Activated T-cell treated with anti-CD3 and anti-CD28 coated beads, Interleukin-2, amount 50 U/mL, for 1 hour (primary cell): ENCODE results near the gene FRYL.
"Not testable (repeated sequence)": the region's sequence is repeated elsewhere in the genome, so short reads cannot be mapped to it uniquely, and the experiment has no call there.

ENCODE experiments used
- DNase-seq: peaks from one replicate; pipeline ENCODE4 v3.0.0-alpha.2; 2020

FRYL gene

GRCh38 chr4:48653217-48654014 is 126.7 kb downstream of the FRYL start:
- no peak for DNase-seq

GRCh38 chr4:48651914-48652313 is 128.2 kb downstream of the FRYL start:
- DNase-seq: no peak

GRCh38 chr4:48649505-48649904 is 130.6 kb downstream of the FRYL start:
- DNase-seq: no peak

GRCh38 chr4:48645225-48645794 is 134.8 kb downstream of the FRYL start:
- no peak for DNase-seq

DNA sequence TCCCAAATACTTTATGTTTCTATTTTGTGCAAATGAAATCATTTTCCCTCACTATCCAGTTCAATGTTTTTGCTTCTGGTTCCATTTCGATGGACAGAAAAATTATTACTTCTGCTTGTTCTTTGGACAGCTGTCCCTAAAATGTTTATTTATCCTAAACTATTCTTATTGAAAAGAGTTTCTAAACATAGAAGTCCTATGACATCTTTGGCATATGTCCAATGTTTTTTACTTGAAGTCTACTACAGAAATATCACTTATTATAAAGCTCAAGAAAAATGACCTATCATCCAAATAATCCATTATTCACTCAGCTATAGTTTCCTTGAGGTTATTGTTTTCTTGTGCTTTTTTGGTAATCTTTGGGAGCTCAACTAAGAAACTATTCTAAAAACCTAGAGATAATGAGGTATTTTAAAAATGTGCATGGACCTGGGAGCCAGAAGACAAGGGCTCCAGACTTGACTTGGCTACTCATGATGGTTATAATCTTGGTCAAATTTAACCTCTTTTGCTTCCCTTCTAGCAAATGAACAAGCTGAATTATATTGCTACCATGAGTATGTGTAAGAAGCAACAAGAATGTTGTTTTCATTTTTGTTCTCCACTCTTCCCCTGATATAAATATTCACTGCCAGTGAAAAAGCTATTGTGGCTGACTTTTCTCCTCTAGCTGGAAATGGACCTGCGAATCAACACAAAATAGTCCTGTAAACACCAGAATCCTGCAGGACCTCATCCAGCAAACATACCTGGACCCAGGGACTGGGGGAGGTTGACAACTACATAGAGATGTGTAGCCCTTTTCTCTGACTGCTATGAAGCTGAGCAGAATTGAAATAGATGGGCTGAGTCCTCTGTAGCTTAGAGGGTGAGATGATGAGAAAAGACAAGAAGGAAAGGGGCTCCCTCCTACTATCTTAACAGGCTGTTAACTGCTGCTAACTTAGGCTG is 137.4 kb downstream of the FRYL start:
- no peak for DNase-seq

GRCh38 chr4:48641401-48641800 is 138.7 kb downstream of the FRYL start:
- no peak for DNase-seq

- no peak for DNase-seq
Observed at GRCh38 chr4:48640699-48641098, 139.4 kb downstream of the FRYL start.

DNA sequence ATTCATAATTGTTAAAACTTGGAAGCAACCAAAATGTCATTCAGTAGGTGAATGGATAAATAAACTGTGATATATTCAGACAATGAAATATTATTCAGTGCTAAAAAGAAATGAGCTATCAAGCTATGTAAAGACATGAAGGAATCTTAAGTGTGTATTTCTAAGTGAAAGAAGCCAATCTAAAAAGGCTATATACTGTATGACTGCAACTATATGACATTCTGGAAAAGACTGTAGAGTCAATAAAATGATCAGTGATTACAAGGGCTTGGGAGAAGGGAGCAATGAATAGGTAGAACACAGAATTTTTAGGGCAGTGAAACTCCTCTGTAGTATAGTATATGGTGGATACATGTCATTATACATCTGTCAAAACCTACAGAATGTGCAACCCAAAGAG is 139.9 kb downstream of the FRYL start:
- DNase-seq: no peak

- DNase-seq: no peak
Observed at GRCh38 chr4:48639807-48640206, 140.3 kb downstream of the FRYL start.

GRCh38 chr4:48638586-48638985 is 141.5 kb downstream of the FRYL start:
- DNase-seq: not testable (repeated sequence)

- DNase-seq: no peak
Observed at GRCh38 chr4:48636911-48637310, 143.2 kb downstream of the FRYL start.

GRCh38 chr4:48635980-48636379 is 144.1 kb downstream of the FRYL start:
- DNase-seq: no peak

DNA sequence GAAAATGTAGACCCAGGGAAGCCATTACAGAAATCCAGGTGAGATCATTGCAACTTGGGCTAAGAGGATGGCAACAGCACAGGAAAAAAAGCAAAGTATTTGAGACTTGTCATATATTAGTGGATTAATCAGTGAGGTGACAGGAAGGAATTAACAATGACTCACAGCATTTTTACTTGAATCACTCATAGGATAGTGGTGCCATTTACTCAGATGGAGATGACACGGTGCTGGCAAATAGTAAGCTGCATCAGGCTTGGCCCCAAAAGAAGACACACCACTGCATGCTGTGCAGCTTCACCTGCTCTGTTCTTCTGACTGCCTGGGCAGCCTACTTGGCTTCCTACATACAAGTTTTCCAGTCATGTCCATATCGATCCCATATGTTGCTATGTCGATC is 144.8 kb downstream of the FRYL start:
- DNase-seq: no peak

DNA sequence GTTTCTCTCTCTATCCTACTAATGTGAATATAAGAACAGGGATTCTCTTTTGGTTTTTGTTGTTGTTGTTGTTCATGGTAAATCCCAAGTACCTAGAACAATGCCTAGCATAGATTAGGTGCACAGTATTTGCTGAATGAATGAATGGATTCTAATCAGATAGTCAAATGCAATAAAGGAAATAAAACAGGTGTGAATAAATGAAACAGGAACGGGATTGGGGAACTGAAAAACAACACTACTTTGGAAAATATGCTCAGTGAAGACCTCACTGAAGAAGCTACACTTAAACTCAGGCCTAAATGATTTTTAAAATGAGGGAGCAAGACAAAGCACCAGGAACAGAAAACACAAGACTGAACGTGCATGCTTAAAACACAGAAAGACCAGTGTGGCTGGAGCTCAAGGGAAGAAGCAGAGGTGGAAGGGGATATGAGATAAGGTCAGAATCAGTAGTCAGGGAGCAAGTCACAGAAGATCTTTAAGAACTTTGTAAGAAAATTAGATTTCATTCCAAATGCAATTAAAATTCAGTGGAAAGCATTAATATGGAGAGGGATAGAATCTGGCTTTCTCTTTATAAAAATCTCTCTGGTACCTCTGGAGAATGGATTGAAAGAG is 145.3 kb downstream of the FRYL start:
- no peak for DNase-seq

DNA sequence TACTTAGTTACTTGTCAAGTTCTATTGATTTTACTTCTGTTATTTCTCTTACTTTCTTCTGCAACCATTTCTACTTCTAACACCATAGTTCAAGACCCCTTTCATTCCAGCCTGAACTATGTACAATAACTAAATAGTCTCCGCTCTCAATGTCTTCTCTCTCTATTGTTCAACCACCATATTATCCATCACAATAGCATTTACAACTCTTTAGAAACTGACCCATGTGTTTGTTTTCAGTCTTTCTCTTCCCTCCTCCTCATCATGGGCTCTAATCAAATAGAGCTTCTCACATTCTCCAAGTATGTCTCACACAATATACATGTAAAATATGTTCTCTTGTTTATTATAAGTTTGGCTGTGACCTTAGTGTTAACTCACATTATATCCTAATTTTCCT is 146.4 kb downstream of the FRYL start:
- DNase-seq: no peak

DNA sequence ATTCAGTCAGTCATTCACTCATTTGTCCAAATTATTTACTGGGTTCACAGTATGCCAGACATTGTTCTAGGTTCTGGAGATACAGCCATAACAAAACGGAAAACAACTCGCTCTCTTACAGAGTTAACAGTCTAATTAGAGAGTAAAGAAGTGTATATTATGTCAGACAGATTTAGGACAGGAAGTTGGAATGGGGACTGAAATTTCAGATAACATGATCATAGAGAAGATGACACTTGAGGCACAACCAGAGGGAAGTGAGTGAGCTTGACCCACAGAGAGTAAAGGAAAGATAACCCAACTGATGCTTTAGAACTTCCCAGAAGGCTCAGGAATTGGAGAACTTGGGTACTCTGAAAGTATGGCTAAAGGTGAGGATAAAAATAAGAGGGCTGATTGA is 150.6 kb downstream of the FRYL start:
- no peak for DNase-seq

GRCh38 chr4:48623182-48623780 is 156.8 kb downstream of the FRYL start:
- DNase-seq: no peak

- no peak for DNase-seq
Observed at GRCh38 chr4:48620831-48621230, 159.2 kb downstream of the FRYL start.

GRCh38 chr4:48620093-48620492 is 160.0 kb downstream of the FRYL start:
- no peak for DNase-seq

DNA sequence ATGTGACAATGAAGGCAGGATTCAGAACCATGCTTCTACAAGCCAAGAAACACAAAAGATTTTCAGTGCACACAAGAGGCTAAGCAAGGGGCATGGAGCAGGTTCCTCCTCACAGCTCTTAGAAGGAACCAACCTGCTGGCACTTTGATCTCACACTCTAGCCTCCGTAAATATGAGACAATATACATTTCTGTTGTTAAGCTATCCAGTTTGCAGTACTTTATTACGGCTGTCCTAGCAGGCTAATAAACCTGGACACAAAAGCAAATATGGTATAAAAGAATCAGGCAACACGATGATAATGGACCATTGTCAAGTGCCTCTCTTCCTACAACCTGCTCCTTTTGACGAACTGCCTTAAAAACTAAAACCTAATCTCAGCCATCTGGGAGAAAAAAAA is 175.6 kb downstream of the FRYL start:
- DNase-seq: no peak

DNA sequence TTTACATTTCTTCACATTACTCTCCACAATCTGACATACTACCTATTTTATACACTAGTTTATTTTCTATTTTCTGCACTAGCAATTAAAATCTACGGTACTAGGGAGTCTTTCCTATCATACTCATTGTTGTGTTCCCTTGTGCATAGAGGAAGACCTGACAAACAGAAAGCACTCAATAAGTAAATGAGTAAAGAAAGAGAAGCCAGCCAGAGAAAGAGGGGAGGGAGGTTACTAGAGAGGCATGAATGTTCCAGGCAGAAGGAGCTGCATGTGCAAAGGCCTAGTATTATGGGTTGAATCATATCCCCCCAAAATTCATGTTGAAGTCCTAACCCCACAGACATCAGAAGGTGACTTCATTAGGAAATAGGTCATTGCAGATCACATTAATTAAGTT is 176.0 kb downstream of the FRYL start:
- DNase-seq: no peak

DNA sequence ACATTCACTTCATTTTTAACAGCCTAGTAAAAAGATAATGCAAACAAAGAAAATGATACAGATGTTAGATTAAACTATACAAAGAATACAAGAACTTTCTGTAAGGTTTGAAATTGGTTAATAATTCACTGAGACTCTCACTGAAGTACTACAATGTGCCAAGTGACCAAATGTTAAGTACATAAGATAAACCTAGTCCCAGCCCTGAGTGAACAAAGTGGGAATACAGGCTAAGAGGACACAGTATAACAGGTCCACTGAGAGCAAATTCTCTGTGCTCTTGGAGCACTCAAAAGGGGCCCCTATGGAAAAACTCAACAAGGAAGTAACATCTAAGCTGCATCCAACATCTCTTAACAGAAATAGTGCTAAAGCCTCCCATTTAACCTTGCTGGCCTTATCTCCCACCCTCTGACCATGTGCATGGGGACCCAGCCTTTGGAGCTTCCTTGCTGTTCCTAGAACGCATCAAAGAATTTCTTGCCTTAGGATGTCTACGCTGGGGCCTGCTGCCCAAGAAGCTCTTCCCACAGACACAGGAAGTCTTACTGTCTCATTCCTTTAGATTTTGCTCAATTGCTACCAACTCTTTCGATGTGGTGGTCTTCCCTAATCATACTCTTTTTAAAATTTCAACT is 176.6 kb downstream of the FRYL start:
- no peak for DNase-seq
